NCI-H460 (cell line): Measurements from ENCODE around the gene PHKG1. TPM values are rescaled to one million over a fixed set of nuclear protein-coding genes. Genes with fewer than 3 reads are reported as not detected.
A peak's percentile ranks its signal among the peaks of the same experiment; 100 is the strongest.
"Not testable (repeated sequence)": the region's sequence is repeated elsewhere in the genome, so short reads cannot be mapped to it uniquely, and the experiment has no call there.

Experiments used
- DNase-seq: peaks from one replicate; pipeline ENCODE4 v3.0.0-alpha.2; 2016; ENCODE audit warnings: low read depth; ENCODE audit errors: extremely low read depth
- polyA plus RNA-seq: library from polyadenylated mRNA; depleted of rRNA; stranded (reverse); fragments of >200 nt; gene quantifications from 2 replicates; pipeline ENCODE4 v1.2.3, GENCODE V29; 2014; cell fraction: nucleus; rRNA removed
- total RNA-seq: library from RNA; depleted of rRNA; stranded (reverse); fragments of >200 nt; shearing (Covaris generic); gene quantifications from 2 replicates; pipeline ENCODE4 v1.2.3, GENCODE V29; 2014; rRNA removed

Gene PHKG1
- total RNA-seq, result not detected in 2 replicates
- 0.25 TPM in 1 of 2 replicates, not detected in the other for polyA plus RNA-seq

GRCh38 chr7:56092789-56093531 lies at the start of gene PHKG1:
Gene PHKG1, minus strand, starts transcription at chr7:56092952. Its CDS starts 4,011 bp downstream, at chr7:56088941.
- no peak for DNase-seq

- not testable (repeated sequence) for DNase-seq
Measured at GRCh38 chr7:56131062-56131461, 38.3 kb upstream of the PHKG1 start.

- DNase-seq, result no peak
Measured at GRCh38 chr7:56127241-56127975, 34.7 kb upstream of the PHKG1 start.

- no peak for DNase-seq
Measured at GRCh38 chr7:56125831-56126230, 33.1 kb upstream of the PHKG1 start.

- DNase-seq, result no peak
Measured at GRCh38 chr7:56124981-56125380, 32.2 kb upstream of the PHKG1 start.

GRCh38 chr7:56121440-56121839 lies 28.7 kb upstream of the PHKG1 start:
- DNase-seq, result no peak

- no peak for DNase-seq
Measured at GRCh38 chr7:56115852-56116538, 23.2 kb upstream of the PHKG1 start, which contains the start of gene NUPR2. Gene NUPR2, minus strand, starts transcription at chr7:56116417. Its CDS starts 103 bp downstream, at chr7:56116314.

GRCh38 chr7:56112244-56112643 lies 19.5 kb upstream of the PHKG1 start:
- not testable (repeated sequence) for DNase-seq

- DNase-seq, result no peak
Measured at GRCh38 chr7:56110611-56111010, 17.9 kb upstream of the PHKG1 start.

GRCh38 chr7:56107954-56108258 lies 15.2 kb upstream of the PHKG1 start:
- no peak for DNase-seq

GRCh38 chr7:56106108-56107073 lies 13.6 kb upstream of the PHKG1 start, which contains the start of gene CHCHD2:
Gene CHCHD2, minus strand, starts transcription at chr7:56106476. Its CDS starts 63 bp downstream, at chr7:56106413.
- DNase-seq, result peak; percentile 90

- peak; percentile 12 for DNase-seq
Measured at GRCh38 chr7:56105508-56105907, 12.8 kb upstream of the PHKG1 start.

GRCh38 chr7:56104138-56104537 lies 11.4 kb upstream of the PHKG1 start:
- not testable (repeated sequence) for DNase-seq

GRCh38 chr7:56099653-56100052 lies 6.9 kb upstream of the PHKG1 start:
- no peak for DNase-seq

- DNase-seq, result not testable (repeated sequence)
Measured at GRCh38 chr7:56098187-56099008, 5.6 kb upstream of the PHKG1 start.

- no peak for DNase-seq
Measured at GRCh38 chr7:56097700-56098099, 4.9 kb upstream of the PHKG1 start.

GRCh38 chr7:56092388-56092787 lies 364 bp downstream of the PHKG1 start:
- DNase-seq, result not testable (repeated sequence)

GRCh38 chr7:56091591-56091990 lies 1.2 kb downstream of the PHKG1 start:
- no peak for DNase-seq

- no peak for DNase-seq
Measured at GRCh38 chr7:56087445-56087844, 5.3 kb downstream of the PHKG1 start.
